Fibroblast of pulmonary artery (primary cell): ENCODE measurements around the gene EYS.

Experiments used
- DNase-seq: peaks from one replicate; pipeline ENCODE4 v3.0.0-alpha.2; 2010; ENCODE audit warnings: low read depth
- H3K4me3 ChIP-seq: replicated peaks from 2 replicates; pipeline ENCODE4 v1.5.1; 2011; ENCODE audit warnings: low read depth, mild to moderate bottlenecking, control low read depth, low read length, moderate library complexity
- CTCF ChIP-seq: IDR thresholded peaks from 2 replicates; pipeline ENCODE4 v1.5.1; 2011; ENCODE audit warnings: mild to moderate bottlenecking, control low read depth, low read length, inconsistent platforms; ENCODE audit errors: missing control alignments

EYS gene

GRCh38 chr6:64685401-64685800 is 1021.6 kb downstream of the EYS start:
- H3K4me3 ChIP-seq: no peak overlapping the region
- TF ChIP-seq CTCF: no peak
- no peak for DNase-seq

- H3K4me3 ChIP-seq: no peak overlapping the region
- DNase-seq: peak; percentile 97
- no peak for TF ChIP-seq CTCF
Measured at GRCh38 chr6:64683682-64684081, 1023.3 kb downstream of the EYS start.

- no peak for DNase-seq
- TF ChIP-seq CTCF: no peak
- no peak overlapping the region for H3K4me3 ChIP-seq
Measured at GRCh38 chr6:64681416-64682160, 1025.4 kb downstream of the EYS start.

- H3K4me3 ChIP-seq: no peak overlapping the region
- TF ChIP-seq CTCF: no peak
- DNase-seq: peak; percentile 35
Measured at GRCh38 chr6:64680446-64680845, 1026.6 kb downstream of the EYS start.

- DNase-seq: peak; percentile 33
- TF ChIP-seq CTCF: no peak
- no peak overlapping the region for H3K4me3 ChIP-seq
Measured at GRCh38 chr6:64679416-64679815, 1027.6 kb downstream of the EYS start.

- TF ChIP-seq CTCF: no peak
- H3K4me3 ChIP-seq: no peak overlapping the region
- DNase-seq: peak; percentile 29
Measured at GRCh38 chr6:64672651-64673050, 1034.4 kb downstream of the EYS start.

- no peak overlapping the region for H3K4me3 ChIP-seq
- DNase-seq: peak; percentile 44
- TF ChIP-seq CTCF: no peak
Measured at GRCh38 chr6:64672131-64672530, 1034.9 kb downstream of the EYS start.
